ENCODE measurements around the gene COPS8.

COPS8 gene

DNA sequence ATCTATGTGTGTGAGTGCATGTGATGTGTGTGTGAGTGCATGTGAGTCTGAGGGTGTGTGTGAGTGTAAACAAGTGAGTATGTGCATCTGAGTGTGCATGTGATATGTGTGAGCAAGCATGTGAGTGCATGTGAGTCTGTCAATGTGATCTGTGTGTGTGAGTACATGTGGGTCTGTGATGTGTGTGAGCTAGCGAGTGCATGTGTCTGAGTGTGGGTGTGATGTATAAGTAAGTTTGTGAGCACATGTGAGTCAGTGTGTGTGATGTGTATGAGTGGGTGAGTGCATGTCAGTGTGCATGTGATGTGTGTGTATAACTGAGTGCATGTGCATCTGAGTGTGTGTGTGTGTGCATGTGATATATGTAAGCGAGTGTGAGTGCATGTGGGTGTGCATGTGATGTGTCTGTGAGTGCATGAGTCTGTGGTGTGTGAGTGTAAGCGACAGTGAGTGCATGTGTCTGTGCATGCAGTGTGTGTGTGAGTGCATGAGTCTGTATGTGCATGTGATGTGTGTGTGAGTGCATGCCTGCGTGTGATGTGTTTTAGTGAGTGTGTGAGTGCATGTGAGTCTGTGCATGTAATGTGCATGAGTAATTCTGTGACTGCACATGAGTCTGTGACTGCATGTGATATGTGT lies 44.1 kb downstream of the COPS8 start:
- peaks cover 0 to 4% of the 10 kb centered on the region in 2 donors for H3K9me3 ChIP-seq (ENCODE audit: control insufficient read depth in 1 of 2, low read length in 2 of 2)
- H3K27ac ChIP-seq (ENCODE audit: low read depth, low read length): no peak overlapping the region
- H3K4me3 ChIP-seq (ENCODE audit: low read depth in 1 of 2, low read length in 2 of 2): no peak overlapping the region
- no peaks in the 10 kb centered on the region for H3K36me3 ChIP-seq (ENCODE audit: control insufficient read depth in 1 of 2, insufficient read depth in 2 of 2, low read length in 2 of 2)
- no peaks in the 10 kb centered on the region for H3K27me3 ChIP-seq (ENCODE audit: control insufficient read depth in 1 of 2, insufficient read depth in 2 of 2, low read length in 2 of 2)
- H3K4me1 ChIP-seq (ENCODE audit: control insufficient read depth in 1 of 2, insufficient read depth in 2 of 2, low read length in 2 of 2): peaks cover 5 to 24% of the 10 kb centered on the region in 2 donors
- no peak overlapping the region for H3K9ac ChIP-seq (ENCODE audit: low read depth in 1 of 2, low read length in 2 of 2)

DNA sequence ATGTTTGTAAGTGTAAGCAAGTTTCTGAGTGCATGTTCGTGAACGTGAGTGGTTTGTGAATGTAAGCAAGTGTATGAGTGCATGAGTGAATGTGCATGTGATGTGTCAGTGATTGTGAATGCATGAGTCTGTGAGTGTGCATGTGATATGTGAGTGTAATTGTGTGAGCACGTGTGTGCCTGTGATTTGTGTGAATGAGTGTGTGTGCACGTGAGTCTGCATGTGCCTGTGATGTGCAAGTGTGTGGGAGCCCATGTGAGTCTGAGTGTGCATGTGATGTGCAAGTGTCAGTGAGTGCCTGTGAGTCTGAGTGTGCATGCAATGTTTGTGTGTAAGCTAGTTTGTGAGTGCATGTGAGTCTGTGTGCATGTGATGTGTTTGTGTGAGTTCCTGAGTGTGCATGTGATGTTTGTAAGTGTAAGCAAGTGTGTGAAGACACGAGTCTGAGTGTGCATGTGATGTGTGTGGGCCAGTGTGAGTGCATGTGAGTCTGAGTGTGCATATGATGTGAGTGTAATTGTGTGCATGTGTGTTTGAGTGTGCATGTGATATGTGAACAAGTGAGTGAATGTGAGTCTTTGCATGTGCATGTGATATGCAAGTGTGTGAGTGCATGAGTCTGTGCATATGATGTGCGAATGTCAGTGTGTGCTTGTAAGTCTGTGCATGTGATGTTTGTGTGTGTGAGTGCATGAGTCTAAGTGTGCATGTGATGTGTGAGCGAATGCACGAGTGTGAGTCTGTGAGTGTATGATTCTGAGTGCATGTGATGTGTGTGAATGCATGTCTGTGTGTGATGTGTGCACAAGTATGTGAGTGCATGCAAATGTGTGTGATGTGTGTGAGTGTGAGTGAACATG lies 45.1 kb downstream of the COPS8 start:
- H3K36me3 ChIP-seq (ENCODE audit: control insufficient read depth in 1 of 2, insufficient read depth in 2 of 2, low read length in 2 of 2): no peaks in the 10 kb centered on the region
- no peak overlapping the region for H3K9ac ChIP-seq (ENCODE audit: low read depth in 1 of 2, low read length in 2 of 2)
- peaks cover 0 to 4% of the 10 kb centered on the region in 2 donors for H3K9me3 ChIP-seq (ENCODE audit: control insufficient read depth in 1 of 2, low read length in 2 of 2)
- no peaks in the 10 kb centered on the region for H3K27me3 ChIP-seq (ENCODE audit: control insufficient read depth in 1 of 2, insufficient read depth in 2 of 2, low read length in 2 of 2)
- H3K27ac ChIP-seq (ENCODE audit: low read depth, low read length): no peak overlapping the region
- H3K4me3 ChIP-seq (ENCODE audit: low read depth in 1 of 2, low read length in 2 of 2): no peak overlapping the region
- H3K4me1 ChIP-seq (ENCODE audit: control insufficient read depth in 1 of 2, insufficient read depth in 2 of 2, low read length in 2 of 2): peaks cover 5 to 24% of the 10 kb centered on the region in 2 donors

DNA sequence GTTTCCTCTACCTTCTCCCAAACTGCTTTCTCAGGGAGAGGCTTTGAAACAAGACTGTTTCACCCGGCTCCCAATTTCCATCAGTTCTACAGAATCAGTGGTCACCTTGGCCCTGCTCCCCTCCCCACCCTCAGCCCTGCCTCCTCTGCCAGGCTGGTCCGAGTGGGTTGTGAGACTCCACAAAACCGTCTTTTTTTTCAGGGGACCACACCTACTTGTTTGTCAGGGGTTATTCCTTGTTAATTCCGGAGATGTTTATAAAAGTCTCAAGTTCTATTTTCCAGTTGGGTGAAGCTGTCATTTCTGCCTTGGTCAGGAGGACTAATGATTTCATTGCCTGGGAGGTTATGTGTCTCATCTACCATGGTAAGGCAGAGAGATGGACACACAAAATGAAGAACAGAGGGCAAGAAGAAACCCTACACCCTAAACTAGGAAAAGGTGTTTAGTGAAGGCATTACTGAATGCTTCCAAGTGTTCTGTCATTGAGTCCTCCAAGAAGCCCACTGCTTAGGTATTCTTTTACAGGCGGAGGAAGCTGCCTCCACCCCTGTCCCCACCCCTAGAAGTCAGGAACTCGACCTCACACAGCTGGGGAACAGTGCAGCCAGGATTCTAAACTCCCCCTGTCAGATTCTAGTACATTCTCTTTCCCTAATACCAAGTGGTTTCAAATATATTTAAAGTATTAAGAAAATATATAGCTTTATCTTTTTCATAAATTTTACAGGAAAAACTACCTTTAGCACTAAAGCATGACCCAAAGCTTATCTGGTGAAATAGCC lies 46.3 kb downstream of the COPS8 start:
- H3K27ac ChIP-seq (ENCODE audit: low read depth, low read length): no peak overlapping the region

GRCh38 chr2:237132799-237133198 lies 47.1 kb downstream of the COPS8 start:
- Histone ChIP-seq H3K9ac (ENCODE audit: low read depth in 1 of 2, low read length in 2 of 2) (no peak overlapping the region), H3K4me3 (ENCODE audit: low read depth in 1 of 2, low read length in 2 of 2) (no peak overlapping the region), H3K27me3 (ENCODE audit: control insufficient read depth in 1 of 2, insufficient read depth in 2 of 2, low read length in 2 of 2) (no peaks in the 10 kb centered on the region), H3K36me3 (ENCODE audit: control insufficient read depth in 1 of 2, insufficient read depth in 2 of 2, low read length in 2 of 2) (no peaks in the 10 kb centered on the region), H3K27ac (ENCODE audit: low read depth, low read length) (no peak overlapping the region), H3K9me3 (ENCODE audit: control insufficient read depth in 1 of 2, low read length in 2 of 2) (peaks cover 0 to 4% of the 10 kb centered on the region in 2 donors), H3K4me1 (ENCODE audit: control insufficient read depth in 1 of 2, insufficient read depth in 2 of 2, low read length in 2 of 2) (peaks cover 0 to 8% of the 10 kb centered on the region in 2 donors)

More for the DNA sequence above, 46.3 kb downstream of the COPS8 start:
- H3K27me3 ChIP-seq (ENCODE audit: control insufficient read depth in 1 of 2, insufficient read depth in 2 of 2, low read length in 2 of 2): no peaks in the 10 kb centered on the region
- H3K9me3 ChIP-seq (ENCODE audit: control insufficient read depth in 1 of 2, low read length in 2 of 2): peaks cover 0 to 4% of the 10 kb centered on the region in 2 donors
- H3K4me3 ChIP-seq (ENCODE audit: low read depth in 1 of 2, low read length in 2 of 2): no peak overlapping the region
- no peak overlapping the region for H3K9ac ChIP-seq (ENCODE audit: low read depth in 1 of 2, low read length in 2 of 2)
- peaks cover 0 to 12% of the 10 kb centered on the region in 2 donors for H3K4me1 ChIP-seq (ENCODE audit: control insufficient read depth in 1 of 2, insufficient read depth in 2 of 2, low read length in 2 of 2)
- H3K36me3 ChIP-seq (ENCODE audit: control insufficient read depth in 1 of 2, insufficient read depth in 2 of 2, low read length in 2 of 2): no peaks in the 10 kb centered on the region

DNA sequence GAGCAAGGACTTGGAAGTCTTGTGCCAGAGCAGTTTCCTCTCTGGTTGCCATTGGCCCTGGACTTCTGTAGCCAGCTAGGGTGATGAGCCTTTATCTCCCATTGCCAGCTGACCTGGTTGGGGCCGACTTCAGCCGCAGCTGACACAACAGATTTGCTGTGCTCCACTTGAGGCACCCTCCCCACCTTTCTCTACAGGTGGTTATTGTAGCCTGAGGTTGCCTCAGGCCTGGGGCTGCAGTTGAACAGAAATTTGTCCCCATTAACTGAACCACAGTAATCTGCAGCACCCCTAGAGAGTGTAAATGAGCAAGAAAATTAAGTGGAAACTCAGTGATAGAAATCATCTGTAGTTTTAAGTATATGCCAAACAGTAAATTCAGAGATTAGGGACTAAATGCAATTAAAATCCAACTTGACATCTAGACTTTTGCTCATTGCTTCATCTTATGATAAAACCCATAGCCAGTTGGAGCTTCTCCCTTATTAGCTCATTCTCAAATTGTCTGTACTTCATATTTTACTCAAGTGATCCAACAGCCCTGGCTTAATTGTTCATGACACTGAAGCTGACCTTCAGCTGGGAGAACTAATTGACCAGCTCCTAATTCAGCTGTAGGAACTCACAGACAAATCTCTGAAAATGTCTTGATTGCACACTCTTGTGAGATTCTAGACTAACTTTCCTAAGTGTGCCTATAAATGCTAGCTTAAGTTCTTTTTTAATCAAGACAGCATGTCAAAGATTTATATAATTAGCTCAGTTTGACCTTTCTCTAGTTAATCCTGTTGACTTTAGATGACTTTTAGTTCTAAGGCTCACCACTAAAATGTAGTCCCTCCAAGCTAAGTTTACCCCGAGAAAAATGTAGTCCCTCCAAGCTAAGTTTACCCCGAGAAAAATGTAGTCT lies 48.9 kb downstream of the COPS8 start:
- Histone ChIP-seq H3K27me3 (ENCODE audit: control insufficient read depth in 1 of 2, insufficient read depth in 2 of 2, low read length in 2 of 2) (no peaks in the 10 kb centered on the region), H3K9ac (ENCODE audit: low read depth in 1 of 2, low read length in 2 of 2) (no peak overlapping the region), H3K27ac (ENCODE audit: low read depth, low read length) (no peak overlapping the region), H3K4me1 (ENCODE audit: control insufficient read depth in 1 of 2, insufficient read depth in 2 of 2, low read length in 2 of 2) (no peaks in the 10 kb centered on the region), H3K9me3 (ENCODE audit: control insufficient read depth in 1 of 2, low read length in 2 of 2) (peaks cover 2 to 4% of the 10 kb centered on the region in 2 donors), H3K4me3 (ENCODE audit: low read depth in 1 of 2, low read length in 2 of 2) (no peak overlapping the region), H3K36me3 (ENCODE audit: control insufficient read depth in 1 of 2, insufficient read depth in 2 of 2, low read length in 2 of 2) (no peaks in the 10 kb centered on the region)

- Histone ChIP-seq H3K4me3 (ENCODE audit: low read depth in 1 of 2, low read length in 2 of 2) (no peak overlapping the region), H3K27me3 (ENCODE audit: control insufficient read depth in 1 of 2, insufficient read depth in 2 of 2, low read length in 2 of 2) (no peaks in the 10 kb centered on the region), H3K9me3 (ENCODE audit: control insufficient read depth in 1 of 2, low read length in 2 of 2) (peaks cover 0 to 2% of the 10 kb centered on the region in 2 donors), H3K27ac (ENCODE audit: low read depth, low read length) (no peak overlapping the region), H3K4me1 (ENCODE audit: control insufficient read depth in 1 of 2, insufficient read depth in 2 of 2, low read length in 2 of 2) (no peaks in the 10 kb centered on the region), H3K9ac (ENCODE audit: low read depth in 1 of 2, low read length in 2 of 2) (no peak overlapping the region), H3K36me3 (ENCODE audit: control insufficient read depth in 1 of 2, insufficient read depth in 2 of 2, low read length in 2 of 2) (no peaks in the 10 kb centered on the region)
Observed at GRCh38 chr2:237136824-237137223, 51.1 kb downstream of the COPS8 start.

- Histone ChIP-seq H3K36me3 (ENCODE audit: control insufficient read depth in 1 of 2, insufficient read depth in 2 of 2, low read length in 2 of 2) (no peaks in the 10 kb centered on the region), H3K9me3 (ENCODE audit: control insufficient read depth in 1 of 2, low read length in 2 of 2) (peaks cover 0 to 2% of the 10 kb centered on the region in 2 donors), H3K27me3 (ENCODE audit: control insufficient read depth in 1 of 2, insufficient read depth in 2 of 2, low read length in 2 of 2) (no peaks in the 10 kb centered on the region), H3K9ac (ENCODE audit: low read depth in 1 of 2, low read length in 2 of 2) (no peak overlapping the region), H3K4me3 (ENCODE audit: low read depth in 1 of 2, low read length in 2 of 2) (no peak overlapping the region), H3K4me1 (ENCODE audit: control insufficient read depth in 1 of 2, insufficient read depth in 2 of 2, low read length in 2 of 2) (no peaks in the 10 kb centered on the region), H3K27ac (ENCODE audit: low read depth, low read length) (no peak overlapping the region)
Observed at GRCh38 chr2:237137626-237138323, 52.1 kb downstream of the COPS8 start.

DNA sequence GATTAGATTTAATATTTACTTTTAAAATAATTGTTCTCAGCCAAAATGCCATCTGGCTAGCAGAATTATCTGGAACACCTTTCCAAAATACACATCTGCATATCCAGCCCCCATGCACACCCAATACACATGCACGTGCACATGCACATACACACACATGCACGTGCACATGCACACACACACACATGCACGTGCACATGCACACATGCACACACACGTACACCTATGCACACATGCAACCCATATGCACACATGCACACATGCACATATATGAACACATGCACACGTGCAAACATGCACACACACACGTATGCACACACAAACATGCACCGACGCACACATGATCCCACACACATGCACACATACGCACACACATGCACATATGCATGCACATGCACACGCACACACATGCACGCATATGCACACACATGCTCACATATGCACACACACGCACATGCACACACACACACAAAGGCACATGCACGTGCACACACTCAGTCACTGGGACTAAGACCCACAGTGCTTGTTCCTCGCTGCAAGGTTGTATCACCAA lies 53.5 kb downstream of the COPS8 start:
- Histone ChIP-seq H3K9me3 (ENCODE audit: control insufficient read depth in 1 of 2, low read length in 2 of 2) (peaks cover 0 to 2% of the 10 kb centered on the region in 2 donors), H3K27me3 (ENCODE audit: control insufficient read depth in 1 of 2, insufficient read depth in 2 of 2, low read length in 2 of 2) (no peaks in the 10 kb centered on the region), H3K27ac (ENCODE audit: low read depth, low read length) (no peak overlapping the region), H3K4me1 (ENCODE audit: control insufficient read depth in 1 of 2, insufficient read depth in 2 of 2, low read length in 2 of 2) (no peaks in the 10 kb centered on the region), H3K9ac (ENCODE audit: low read depth in 1 of 2, low read length in 2 of 2) (no peak overlapping the region), H3K36me3 (ENCODE audit: control insufficient read depth in 1 of 2, insufficient read depth in 2 of 2, low read length in 2 of 2) (no peaks in the 10 kb centered on the region), H3K4me3 (ENCODE audit: low read depth in 1 of 2, low read length in 2 of 2) (no peak overlapping the region)

All from duodenal mucosa (tissue), 2 donors.